Activated CD8-positive, alpha-beta T cell treated with anti-CD3 and anti-CD28 coated beads for 36 hours (primary cell): Measurements from ENCODE around the gene TEX53. TPM values are rescaled to one million over a fixed set of nuclear protein-coding genes. Genes with fewer than 3 reads are reported as not detected.

Experiments used
- ATAC-seq: fragments of 200-7000 bp; cut with Tn5 transposase; one replicate; pipeline ENCODE4 v1.10.0; 2021; ENCODE audit warnings: mild to moderate bottlenecking, moderate library complexity
- CTCF ChIA-PET: fragments of 350-600 bp; sonication (Branson Sonifier 250); formaldehyde crosslinking; loops from one replicate; lab custom pipeline; 2021; ENCODE audit warnings: antibody characterized with exemption; lab: Charles Lee
- POLR2A ChIA-PET: fragments of 350-600 bp; sonication (Branson Sonifier 250); formaldehyde crosslinking; loops from one replicate; lab custom pipeline; 2021; ENCODE audit warnings: antibody characterized with exemption; lab: Charles Lee
- DNase-seq: peaks from one replicate; pipeline ENCODE4 v3.0.0-alpha.2; 2020
- H3K27ac Mint-ChIP-seq: one replicate; pipeline ENCODE4 v1.8.0; 2021; ENCODE audit warnings: mild to moderate bottlenecking, mixed read lengths
- H3K27me3 Mint-ChIP-seq: one replicate; pipeline ENCODE4 v1.8.0; 2021; ENCODE audit warnings: mixed read lengths
- H3K36me3 Mint-ChIP-seq: one replicate; pipeline ENCODE4 v1.8.0; 2021; ENCODE audit warnings: low read depth, mixed read lengths
- H3K4me1 Mint-ChIP-seq: one replicate; pipeline ENCODE4 v1.8.0; 2021; ENCODE audit warnings: low read depth, mixed read lengths
- H3K4me3 Mint-ChIP-seq: one replicate; pipeline ENCODE4 v1.8.0; 2021; ENCODE audit warnings: mild to moderate bottlenecking, moderate library complexity, mixed read lengths
- H3K9me3 Mint-ChIP-seq: one replicate; pipeline ENCODE4 v1.8.0; 2021; ENCODE audit warnings: mixed read lengths
- intact Hi-C: fragments of 100-400 bp; cut with micrococcal nuclease; formaldehyde crosslinking; loops from one replicate; pipeline ENCODE4 v1.10.0; 2022
- total RNA-seq, 2 experiments: library from RNA; stranded (reverse); gene quantifications; one replicate each; pipeline ENCODE4 v1.2.3, GENCODE V29; 2021
- TF ChIP-seq, protein P1 (sequence below): fragments of 200-600 bp; IDR thresholded peaks from one replicate; pipeline ENCODE4 v1.8.0; 2022; ENCODE audit warnings: antibody characterized with exemption, mild to moderate bottlenecking

Gene TEX53
- total RNA-seq, 2 experiments from 2014 or later = not detected

DNA sequence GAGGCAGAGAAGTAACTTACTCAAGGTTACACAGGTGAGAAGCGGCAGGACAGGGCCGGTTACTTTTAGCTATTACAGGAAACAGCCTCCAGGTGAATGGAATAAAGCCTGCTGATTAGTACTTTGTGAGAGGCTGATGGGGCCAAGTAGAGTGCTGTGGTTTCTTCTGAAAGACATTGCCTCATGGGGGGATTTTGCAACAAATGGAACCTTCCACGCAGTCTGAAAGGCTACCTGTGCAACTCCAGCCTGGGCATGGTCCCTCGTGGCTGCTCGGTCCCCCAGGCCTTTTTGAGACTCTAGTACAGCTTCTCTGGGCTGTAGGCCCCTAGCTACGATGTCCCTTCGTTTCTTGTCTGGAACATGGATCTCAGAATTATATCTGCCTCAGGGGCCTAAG lies 44.5 kb downstream of the TEX53 start:
- no peak for ATAC-seq
- ChIA-PET CTCF (interaction anchor here (1.2 to 5.9 kb wide), 5 partner anchors 21 to 207 kb away, joined by 3 to 31 read pairs (median 10); no protein-coding TSS in a partner anchor), POLR2A (interaction anchor here (1.1 to 4.6 kb wide), 5 partner anchors 13 to 27 kb away, joined by 3 to 23 read pairs (median 7); partner anchors contain the start of gene ATP6V1G1)
- Mint-ChIP-seq H3K27me3 (no peaks in the 10 kb centered on the region), H3K9me3 (no peaks in the 10 kb centered on the region), H3K4me1 (peaks cover 51% of the 10 kb centered on the region), H3K36me3 (peaks cover 40% of the 10 kb centered on the region), H3K4me3 (peak overlapping the region; percentile 85), H3K27ac (peak overlapping the region; percentile 89)
- no peak for DNase-seq
- intact Hi-C loops = no loop called here
- TF ChIP-seq, protein P1, sequence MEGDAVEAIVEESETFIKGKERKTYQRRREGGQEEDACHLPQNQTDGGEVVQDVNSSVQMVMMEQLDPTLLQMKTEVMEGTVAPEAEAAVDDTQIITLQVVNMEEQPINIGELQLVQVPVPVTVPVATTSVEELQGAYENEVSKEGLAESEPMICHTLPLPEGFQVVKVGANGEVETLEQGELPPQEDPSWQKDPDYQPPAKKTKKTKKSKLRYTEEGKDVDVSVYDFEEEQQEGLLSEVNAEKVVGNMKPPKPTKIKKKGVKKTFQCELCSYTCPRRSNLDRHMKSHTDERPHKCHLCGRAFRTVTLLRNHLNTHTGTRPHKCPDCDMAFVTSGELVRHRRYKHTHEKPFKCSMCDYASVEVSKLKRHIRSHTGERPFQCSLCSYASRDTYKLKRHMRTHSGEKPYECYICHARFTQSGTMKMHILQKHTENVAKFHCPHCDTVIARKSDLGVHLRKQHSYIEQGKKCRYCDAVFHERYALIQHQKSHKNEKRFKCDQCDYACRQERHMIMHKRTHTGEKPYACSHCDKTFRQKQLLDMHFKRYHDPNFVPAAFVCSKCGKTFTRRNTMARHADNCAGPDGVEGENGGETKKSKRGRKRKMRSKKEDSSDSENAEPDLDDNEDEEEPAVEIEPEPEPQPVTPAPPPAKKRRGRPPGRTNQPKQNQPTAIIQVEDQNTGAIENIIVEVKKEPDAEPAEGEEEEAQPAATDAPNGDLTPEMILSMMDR = no peak

GRCh38 chr9:114612272-114612923 lies 45.2 kb downstream of the TEX53 start:
- H3K27me3 Mint-ChIP-seq = no peaks in the 10 kb centered on the region
- intact Hi-C loops = no loop called here
- peaks cover 51% of the 10 kb centered on the region for H3K4me1 Mint-ChIP-seq
- H3K9me3 Mint-ChIP-seq = no peaks in the 10 kb centered on the region
- TF ChIP-seq, protein P1 = no peak
- ChIA-PET CTCF (interaction anchor here (1.2 to 5.9 kb wide), 6 partner anchors 20 to 207 kb away, joined by 3 to 31 read pairs (median 10); partner anchors contain the start of gene ATP6V1G1), POLR2A (interaction anchor here (0.7 to 4.6 kb wide), 8 partner anchors 9 to 215 kb away, joined by 3 to 23 read pairs (median 4); partner anchors contain the start of gene ATP6V1G1)
- H3K4me3 Mint-ChIP-seq = peak overlapping the region; percentile 85
- peak; percentile 15 for DNase-seq
- peak; percentile 6 for ATAC-seq
- H3K36me3 Mint-ChIP-seq = peaks cover 40% of the 10 kb centered on the region
- peak overlapping the region; percentile 89 for H3K27ac Mint-ChIP-seq

DNA sequence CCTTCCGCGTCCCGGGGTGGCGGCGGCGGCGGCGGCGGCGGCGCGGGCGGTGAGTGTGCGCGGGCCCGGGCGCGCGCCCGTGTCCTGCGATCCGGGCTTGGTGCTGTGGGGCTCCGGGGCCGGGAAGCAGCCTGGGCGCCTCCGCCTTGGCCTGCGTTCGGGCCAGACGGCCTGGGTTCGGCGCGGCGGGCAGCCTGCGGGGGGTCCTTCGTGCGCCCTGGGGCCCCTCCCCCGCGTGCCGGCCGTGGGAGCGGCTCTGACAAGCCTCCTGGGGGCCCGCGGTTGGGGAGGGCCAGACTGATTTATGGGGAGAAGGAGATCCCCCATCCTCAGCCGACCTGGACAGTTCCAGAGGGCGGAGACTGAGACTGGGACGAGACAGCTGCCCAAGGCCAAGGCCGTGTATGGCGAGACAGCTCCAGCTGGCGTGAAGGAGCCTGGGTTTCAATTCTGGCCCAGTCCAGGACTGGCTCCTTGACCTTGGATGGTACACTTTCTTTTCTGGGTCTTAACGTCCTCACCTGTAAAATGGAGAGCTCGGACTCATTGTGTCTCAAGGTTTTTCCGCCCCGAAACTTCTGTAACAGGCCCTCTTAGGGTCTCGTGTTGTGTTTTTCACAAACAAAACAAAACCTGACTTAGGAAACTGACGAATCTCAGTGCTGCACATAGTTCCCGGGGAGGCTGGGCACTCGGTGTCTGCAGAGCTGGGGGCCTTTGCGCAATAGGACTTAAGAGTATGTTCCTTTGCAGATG lies 45.9 kb downstream of the TEX53 start:
- intact Hi-C loops = no loop called here
- Mint-ChIP-seq H3K27me3 (no peaks in the 10 kb centered on the region), H3K4me1 (peaks cover 46% of the 10 kb centered on the region), H3K36me3 (peaks cover 39% of the 10 kb centered on the region), H3K27ac (peak overlapping the region; percentile 89), H3K9me3 (no peaks in the 10 kb centered on the region), H3K4me3 (peak overlapping the region; percentile 85)
- POLR2A ChIA-PET = interaction anchor here (0.7 to 4.6 kb wide), 10 partner anchors 8 to 222 kb away, joined by 3 to 23 read pairs (median 4); partner anchors contain the start of gene ATP6V1G1
- CTCF ChIA-PET = interaction anchor here (1.0 to 5.9 kb wide), 6 partner anchors 20 to 203 kb away, joined by 3 to 31 read pairs (median 10); partner anchors contain the start of gene ATP6V1G1
- TF ChIP-seq, protein P1 = no peak
- DNase-seq (peak; percentile 44), ATAC-seq (peak; percentile 65)

DNA sequence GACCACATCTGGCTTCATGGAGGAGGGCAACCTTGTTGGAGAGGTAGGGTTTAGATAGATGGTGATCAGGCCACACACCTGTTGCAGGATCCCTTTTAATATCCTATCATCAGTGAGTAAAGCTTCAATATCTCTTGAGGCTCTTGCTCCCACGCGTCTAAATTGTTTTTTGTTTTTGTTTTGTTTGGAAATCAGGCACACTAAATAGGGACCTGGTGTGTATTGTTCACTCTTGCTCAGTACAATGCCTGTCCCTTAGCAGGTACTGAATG lies 49.1 kb downstream of the TEX53 start:
- Mint-ChIP-seq H3K4me1 (peaks cover 26% of the 10 kb centered on the region), H3K27me3 (no peaks in the 10 kb centered on the region), H3K9me3 (no peaks in the 10 kb centered on the region), H3K36me3 (peaks cover 22% of the 10 kb centered on the region), H3K4me3 (no peak overlapping the region), H3K27ac (no peak overlapping the region)
- ChIA-PET POLR2A (interaction anchor here (1.0 to 1.5 kb wide), 2 partner anchors 11 to 19 kb away, joined by 3 to 4 read pairs; no protein-coding TSS in a partner anchor), CTCF (interaction anchor here (5.9 kb wide), 1 partner anchor 16 kb away, joined by 31 read pairs; no protein-coding TSS in a partner anchor)
- TF ChIP-seq, protein P1 = no peak
- intact Hi-C loops = no loop called here
- ATAC-seq (no peak), DNase-seq (no peak)
